ENCODE results near the gene ERC2. TPM values are rescaled to one million over a fixed set of nuclear protein-coding genes. Genes with fewer than 3 reads are reported as not detected.

The ERC2 gene
- total RNA-seq, 2 donors from 2014 or later: 1.2 TPM; not detected in 1

GRCh38 chr3:55615039-55615693 is 853.1 kb downstream of the ERC2 start:
- H3K27ac ChIP-seq: no peak overlapping the region
- no peak for DNase-seq (ENCODE audit: low spot score)
- H3K27me3 ChIP-seq (replicated peaks; ENCODE audit: insufficient read depth): no peaks in the 10 kb centered on the region
- H3K4me3 ChIP-seq: no peak overlapping the region
- H3K9me3 ChIP-seq: no peaks in the 10 kb centered on the region
- H3K36me3 ChIP-seq: no peaks in the 10 kb centered on the region
- TF ChIP-seq CTCF (IDR thresholded peaks at IDR 0.05): no peak
- ATAC-seq (ENCODE audit: insufficient number of reproducible peaks, low FRiP score, low read depth): no peak
- no peaks in the 10 kb centered on the region for H3K4me1 ChIP-seq (ENCODE audit: control insufficient read depth in 1 of 2, low read depth in 2 of 2)

- no peak for ATAC-seq (ENCODE audit: insufficient number of reproducible peaks, low FRiP score, low read depth)
- no peaks in the 10 kb centered on the region for H3K27me3 ChIP-seq (replicated peaks; ENCODE audit: insufficient read depth)
- H3K4me1 ChIP-seq (ENCODE audit: control insufficient read depth in 1 of 2, low read depth in 2 of 2): no peaks in the 10 kb centered on the region
These were observed 857.1 kb downstream of the ERC2 start for GRCh38 chr3:55611121-55611520.

GRCh38 chr3:55609230-55609827 is 858.9 kb downstream of the ERC2 start:
- no peak overlapping the region for H3K4me3 ChIP-seq
- no peaks in the 10 kb centered on the region for H3K27me3 ChIP-seq (replicated peaks; ENCODE audit: insufficient read depth)
- DNase-seq (ENCODE audit: low spot score) (no peak), ATAC-seq (ENCODE audit: insufficient number of reproducible peaks, low FRiP score, low read depth) (no peak)
- H3K36me3 ChIP-seq: no peaks in the 10 kb centered on the region
- no peak overlapping the region for H3K27ac ChIP-seq
- H3K9me3 ChIP-seq: no peaks in the 10 kb centered on the region
- H3K4me1 ChIP-seq (ENCODE audit: control insufficient read depth in 1 of 2, low read depth in 2 of 2): no peaks in the 10 kb centered on the region
- TF ChIP-seq CTCF (IDR thresholded peaks at IDR 0.05): no peak

More at GRCh38 chr3:55611121-55611520, 857.1 kb downstream of the ERC2 start:
- Histone ChIP-seq H3K9me3 (no peaks in the 10 kb centered on the region), H3K36me3 (no peaks in the 10 kb centered on the region), H3K4me3 (no peak overlapping the region), H3K27ac (no peak overlapping the region)
- TF ChIP-seq CTCF (IDR thresholded peaks at IDR 0.05): no peak
- DNase-seq (ENCODE audit: low spot score): no peak

GRCh38 chr3:55608301-55608937 is 859.8 kb downstream of the ERC2 start:
- no peak for TF ChIP-seq CTCF (IDR thresholded peaks at IDR 0.05)
- H3K36me3 ChIP-seq: no peaks in the 10 kb centered on the region
- H3K27ac ChIP-seq: no peak overlapping the region
- DNase-seq (ENCODE audit: low spot score) (no peak), ATAC-seq (ENCODE audit: insufficient number of reproducible peaks, low FRiP score, low read depth) (no peak)
- H3K9me3 ChIP-seq: no peaks in the 10 kb centered on the region
- no peak overlapping the region for H3K4me3 ChIP-seq
- H3K27me3 ChIP-seq (replicated peaks; ENCODE audit: insufficient read depth): no peaks in the 10 kb centered on the region
- H3K4me1 ChIP-seq (ENCODE audit: control insufficient read depth in 1 of 2, low read depth in 2 of 2): no peaks in the 10 kb centered on the region

GRCh38 chr3:55607844-55608243 is 860.4 kb downstream of the ERC2 start:
- DNase-seq (ENCODE audit: low spot score) (no peak), ATAC-seq (ENCODE audit: insufficient number of reproducible peaks, low FRiP score, low read depth) (no peak)
- H3K27me3 ChIP-seq (replicated peaks; ENCODE audit: insufficient read depth): no peaks in the 10 kb centered on the region
- no peak overlapping the region for H3K4me3 ChIP-seq
- no peaks in the 10 kb centered on the region for H3K9me3 ChIP-seq
- H3K36me3 ChIP-seq: no peaks in the 10 kb centered on the region
- no peaks in the 10 kb centered on the region for H3K4me1 ChIP-seq (ENCODE audit: control insufficient read depth in 1 of 2, low read depth in 2 of 2)
- H3K27ac ChIP-seq: no peak overlapping the region
- no peak for TF ChIP-seq CTCF (IDR thresholded peaks at IDR 0.05)
